Ishikawa (cell line): ENCODE measurements around the gene CYBA.

ENCODE experiments used
- CEBPB ChIP-seq: IDR thresholded peaks from 2 replicates; pipeline ENCODE4 v1.6.1; 2012
- CREB1 ChIP-seq: IDR thresholded peaks from 2 replicates; pipeline ENCODE4 v1.6.1; 2012; ENCODE audit warnings: low read depth
- EGR1 ChIP-seq: IDR thresholded peaks from 2 replicates; pipeline ENCODE4 v1.6.1; 2012
- EP300 ChIP-seq: IDR thresholded peaks from 2 replicates; pipeline ENCODE4 v1.6.1; 2012; ENCODE audit warnings: borderline replicate concordance
- FOXM1 ChIP-seq: IDR thresholded peaks from 2 replicates; pipeline ENCODE4 v1.6.1; 2012; ENCODE audit warnings: low read depth, borderline replicate concordance
- MAX ChIP-seq: IDR thresholded peaks from 2 replicates; pipeline ENCODE4 v1.6.1; 2012
- NFIC ChIP-seq: IDR thresholded peaks from 2 replicates; pipeline ENCODE4 v1.6.1; 2012
- RAD21 ChIP-seq: IDR thresholded peaks from 2 replicates; pipeline ENCODE4 v1.6.1; 2012; ENCODE audit warnings: low read depth
- TAF1 ChIP-seq: IDR thresholded peaks from 2 replicates; pipeline ENCODE4 v1.6.1; 2012; ENCODE audit warnings: low read depth, mild to moderate bottlenecking
- TCF12 ChIP-seq: IDR thresholded peaks from 2 replicates; pipeline ENCODE4 v1.6.1; 2012; ENCODE audit warnings: low read depth
- TEAD4 ChIP-seq: IDR thresholded peaks from 2 replicates; pipeline ENCODE4 v1.6.1; 2012
- YY1 ChIP-seq: IDR thresholded peaks from 2 replicates; pipeline ENCODE4 v1.6.1; 2012; ENCODE audit warnings: low read depth
- ZBTB7A ChIP-seq: IDR thresholded peaks from 2 replicates; pipeline ENCODE4 v1.6.1; 2012; ENCODE audit warnings: low read depth
- TF ChIP-seq, protein P1 (sequence below): IDR thresholded peaks from 2 replicates; pipeline ENCODE4 v1.6.1; 2012; ENCODE audit warnings: low read depth, mild to moderate bottlenecking
- TF ChIP-seq, protein P2 (sequence below): IDR thresholded peaks from 2 replicates; pipeline ENCODE4 v1.6.1; 2012

The CYBA gene

GRCh38 chr16:88691129-88691813 is 40.4 kb upstream of the CYBA start:
- TF ChIP-seq YY1 (no peak), CEBPB (no peak), CREB1 (no peak), FOXM1 (no peak), ZBTB7A (no peak), TEAD4 (no peak), TCF12 (no peak)

GRCh38 chr16:88690341-88691128 is 39.7 kb upstream of the CYBA start:
- TF ChIP-seq MAX: no peak
- TF ChIP-seq, protein P1, sequence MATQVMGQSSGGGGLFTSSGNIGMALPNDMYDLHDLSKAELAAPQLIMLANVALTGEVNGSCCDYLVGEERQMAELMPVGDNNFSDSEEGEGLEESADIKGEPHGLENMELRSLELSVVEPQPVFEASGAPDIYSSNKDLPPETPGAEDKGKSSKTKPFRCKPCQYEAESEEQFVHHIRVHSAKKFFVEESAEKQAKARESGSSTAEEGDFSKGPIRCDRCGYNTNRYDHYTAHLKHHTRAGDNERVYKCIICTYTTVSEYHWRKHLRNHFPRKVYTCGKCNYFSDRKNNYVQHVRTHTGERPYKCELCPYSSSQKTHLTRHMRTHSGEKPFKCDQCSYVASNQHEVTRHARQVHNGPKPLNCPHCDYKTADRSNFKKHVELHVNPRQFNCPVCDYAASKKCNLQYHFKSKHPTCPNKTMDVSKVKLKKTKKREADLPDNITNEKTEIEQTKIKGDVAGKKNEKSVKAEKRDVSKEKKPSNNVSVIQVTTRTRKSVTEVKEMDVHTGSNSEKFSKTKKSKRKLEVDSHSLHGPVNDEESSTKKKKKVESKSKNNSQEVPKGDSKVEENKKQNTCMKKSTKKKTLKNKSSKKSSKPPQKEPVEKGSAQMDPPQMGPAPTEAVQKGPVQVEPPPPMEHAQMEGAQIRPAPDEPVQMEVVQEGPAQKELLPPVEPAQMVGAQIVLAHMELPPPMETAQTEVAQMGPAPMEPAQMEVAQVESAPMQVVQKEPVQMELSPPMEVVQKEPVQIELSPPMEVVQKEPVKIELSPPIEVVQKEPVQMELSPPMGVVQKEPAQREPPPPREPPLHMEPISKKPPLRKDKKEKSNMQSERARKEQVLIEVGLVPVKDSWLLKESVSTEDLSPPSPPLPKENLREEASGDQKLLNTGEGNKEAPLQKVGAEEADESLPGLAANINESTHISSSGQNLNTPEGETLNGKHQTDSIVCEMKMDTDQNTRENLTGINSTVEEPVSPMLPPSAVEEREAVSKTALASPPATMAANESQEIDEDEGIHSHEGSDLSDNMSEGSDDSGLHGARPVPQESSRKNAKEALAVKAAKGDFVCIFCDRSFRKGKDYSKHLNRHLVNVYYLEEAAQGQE: no peak
- no peak for TF ChIP-seq NFIC
- TF ChIP-seq TCF12: no peak
- no peak for TF ChIP-seq ZBTB7A
- TF ChIP-seq EP300: no peak
- TF ChIP-seq, protein P2, sequence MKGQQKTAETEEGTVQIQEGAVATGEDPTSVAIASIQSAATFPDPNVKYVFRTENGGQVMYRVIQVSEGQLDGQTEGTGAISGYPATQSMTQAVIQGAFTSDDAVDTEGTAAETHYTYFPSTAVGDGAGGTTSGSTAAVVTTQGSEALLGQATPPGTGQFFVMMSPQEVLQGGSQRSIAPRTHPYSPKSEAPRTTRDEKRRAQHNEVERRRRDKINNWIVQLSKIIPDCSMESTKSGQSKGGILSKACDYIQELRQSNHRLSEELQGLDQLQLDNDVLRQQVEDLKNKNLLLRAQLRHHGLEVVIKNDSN: no peak
- TF ChIP-seq RAD21: no peak
- TF ChIP-seq EGR1: no peak
- no peak for TF ChIP-seq TAF1
- TF ChIP-seq CEBPB: no peak
- TF ChIP-seq FOXM1: no peak

DNA sequence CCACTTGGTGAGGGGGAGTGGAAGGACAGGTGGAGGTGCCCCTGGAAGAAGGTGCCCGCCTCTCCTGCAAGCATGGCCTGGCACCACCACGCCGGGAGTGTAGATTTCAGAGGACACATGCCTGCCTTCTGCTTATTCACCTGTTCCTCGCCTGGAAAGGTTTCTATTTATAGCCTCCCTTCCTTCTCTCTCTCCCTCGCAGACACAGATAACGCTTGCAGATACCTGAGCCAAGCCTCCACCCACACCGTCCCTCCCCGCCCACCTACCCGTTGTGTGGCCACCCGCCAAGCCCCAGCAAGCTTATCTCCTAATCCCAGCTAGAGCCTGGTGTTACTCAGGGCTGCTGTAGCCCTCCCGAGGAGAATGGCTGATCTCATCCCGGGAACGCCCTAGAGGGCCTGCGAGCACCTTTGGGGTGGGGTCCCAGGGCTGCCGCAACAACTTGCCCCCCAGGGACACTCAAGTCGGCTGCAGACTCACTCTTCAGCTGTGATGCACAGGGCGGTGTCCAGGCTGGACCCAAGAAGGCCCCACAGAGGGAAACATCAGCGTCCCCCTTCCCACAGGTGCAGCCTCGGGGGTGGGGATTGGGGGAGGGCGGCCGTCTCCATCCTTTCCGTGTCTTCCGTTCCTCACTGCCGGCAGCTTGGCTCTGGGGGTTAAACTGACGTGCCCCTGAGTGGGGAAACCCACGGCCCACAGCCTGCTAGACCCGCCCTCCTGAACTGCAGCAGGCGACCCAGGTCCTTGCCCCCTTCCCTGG is 37.3 kb upstream of the CYBA start:
- TF ChIP-seq, protein P1: no peak
- TF ChIP-seq TEAD4 (no peak), NFIC (no peak), MAX (no peak; the same call in 1 of the 2 replicates), CEBPB (no peak), RAD21 (no peak), EGR1 (0 out of 2 replicates have a peak, but pooled peaks have one; percentile 42), ZBTB7A (0 out of 2 replicates have a peak, but pooled peaks have one; percentile 34)

DNA sequence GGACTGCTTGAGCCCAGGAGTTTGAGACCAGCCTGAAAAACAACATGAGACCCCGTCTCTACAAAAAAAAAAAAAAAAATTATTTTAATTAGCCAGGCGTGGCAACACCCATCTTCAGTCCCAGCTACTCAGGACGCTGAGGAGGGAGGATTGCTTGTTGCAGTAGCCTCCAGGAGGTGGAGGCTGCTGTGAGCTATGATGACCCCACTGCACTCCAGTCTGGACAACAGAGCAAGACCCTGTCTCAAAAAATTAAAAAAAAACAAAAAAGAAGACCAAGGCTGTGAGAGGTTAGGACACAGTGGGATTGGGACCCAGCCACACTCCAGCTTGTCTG is 36.8 kb upstream of the CYBA start:
- no peak for TF ChIP-seq EP300
- TF ChIP-seq EGR1: no peak

DNA sequence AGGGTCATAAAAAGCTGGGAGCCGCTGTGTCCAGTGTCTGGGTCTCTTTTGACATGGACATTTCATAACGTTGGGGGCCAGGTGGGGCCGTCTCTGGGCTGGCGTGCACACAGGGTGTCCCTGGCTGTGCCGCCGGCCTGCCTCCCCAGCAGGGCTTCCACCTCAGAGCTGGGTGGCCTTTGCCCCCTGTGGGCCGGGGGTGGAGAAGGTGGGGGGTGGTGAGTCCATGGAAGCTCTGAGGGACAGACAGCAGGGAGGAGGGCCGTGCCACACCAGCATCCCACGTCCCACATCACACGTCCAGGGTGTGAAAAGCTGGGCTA is 36.4 kb upstream of the CYBA start:
- TF ChIP-seq YY1: no peak
- TF ChIP-seq EGR1: no peak
- TF ChIP-seq RAD21: no peak
- TF ChIP-seq TEAD4: no peak
- TF ChIP-seq EP300: no peak
- no peak for TF ChIP-seq CEBPB
- TF ChIP-seq TCF12: no peak
- TF ChIP-seq FOXM1: no peak
- TF ChIP-seq CREB1: no peak
- no peak for TF ChIP-seq MAX
